HG03108 (cell line): ENCODE results near the gene SLC8A3.

Source experiments
- ATAC-seq: cut with Tn5 transposase; IDR thresholded peaks from one replicate; pipeline ENCODE4 v1.9.1; 2021; ENCODE audit warnings: moderate library complexity; ENCODE audit not compliant: unreplicated experiment

SLC8A3 gene

GRCh38 chr14:70002589-70003346, 186.0 kb downstream of the SLC8A3 start:
- no peak for ATAC-seq

GRCh38 chr14:70000601-70001000, 188.2 kb downstream of the SLC8A3 start:
- no peak for ATAC-seq

GRCh38 chr14:69999261-69999674, 189.5 kb downstream of the SLC8A3 start:
- no peak for ATAC-seq

DNA sequence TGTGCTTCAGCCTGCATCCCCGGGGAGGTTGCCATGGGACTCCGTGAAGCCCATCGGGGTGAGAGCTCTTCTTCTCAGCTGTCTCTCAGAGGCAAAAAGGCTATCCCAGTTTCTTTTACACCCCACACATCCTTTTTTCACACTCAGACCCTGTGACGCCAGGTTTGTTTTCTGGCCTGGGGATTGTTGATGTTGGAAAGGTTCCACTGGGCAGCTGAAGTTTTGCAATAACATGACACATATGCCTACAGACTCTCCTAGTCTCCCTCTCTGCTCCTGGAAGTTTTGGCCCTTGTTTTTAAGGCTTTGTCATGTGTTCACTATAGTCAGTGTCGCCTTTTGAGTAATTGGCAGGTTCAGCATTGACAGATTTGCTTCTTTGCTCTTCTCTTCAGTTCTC, 190.9 kb downstream of the SLC8A3 start:
- no peak for ATAC-seq

GRCh38 chr14:69996216-69996615, 192.5 kb downstream of the SLC8A3 start:
- ATAC-seq = no peak
